NCI-H345 (cell line): ENCODE measurements around the gene GALNT18.

ENCODE experiments used
- DNase-seq: peaks from one replicate; lab custom pipeline; 2025; lab: John Stamatoyannopoulos, UW

Gene GALNT18

DNA sequence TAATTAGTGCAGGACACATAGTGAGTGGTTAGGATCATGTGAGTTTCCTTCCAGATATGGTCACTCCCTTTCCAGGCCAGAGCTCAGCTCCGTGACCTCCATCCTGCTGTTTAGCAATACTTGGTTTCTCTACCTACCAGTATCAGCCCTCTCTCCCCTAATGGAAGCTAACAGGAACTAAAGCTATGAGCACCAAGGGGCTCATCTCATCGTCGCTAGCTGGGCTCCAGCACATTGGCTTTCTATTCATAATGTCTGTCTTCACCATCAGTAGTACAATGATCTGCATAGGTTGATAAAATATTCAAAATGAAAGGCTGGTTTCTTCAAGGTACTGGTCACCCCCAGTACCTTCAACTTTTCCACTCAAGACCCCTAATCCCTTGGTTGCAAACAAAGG is 2.4 kb upstream of the GALNT18 start:
- DNase-seq, result no peak

DNA sequence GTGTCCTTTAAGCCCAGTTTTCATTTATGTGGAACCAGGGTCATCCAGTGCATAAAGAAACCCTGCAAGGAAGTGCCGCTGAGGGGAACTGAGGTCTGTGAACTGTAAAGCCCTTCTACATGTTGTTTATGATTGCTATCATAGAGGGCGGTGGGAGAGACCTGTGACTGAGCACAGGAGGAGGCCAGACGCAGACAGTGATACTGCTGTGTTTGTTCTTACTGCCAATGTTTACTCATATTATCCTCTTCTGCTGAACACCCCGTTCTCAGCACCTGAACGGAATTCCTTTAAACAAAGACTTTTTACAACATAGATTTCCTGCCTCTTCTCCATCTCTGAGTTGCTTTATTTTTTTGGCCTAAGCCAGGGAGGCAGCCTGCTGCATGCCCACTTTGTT is 967 bp upstream of the GALNT18 start:
- peak; percentile 47 for DNase-seq

DNA sequence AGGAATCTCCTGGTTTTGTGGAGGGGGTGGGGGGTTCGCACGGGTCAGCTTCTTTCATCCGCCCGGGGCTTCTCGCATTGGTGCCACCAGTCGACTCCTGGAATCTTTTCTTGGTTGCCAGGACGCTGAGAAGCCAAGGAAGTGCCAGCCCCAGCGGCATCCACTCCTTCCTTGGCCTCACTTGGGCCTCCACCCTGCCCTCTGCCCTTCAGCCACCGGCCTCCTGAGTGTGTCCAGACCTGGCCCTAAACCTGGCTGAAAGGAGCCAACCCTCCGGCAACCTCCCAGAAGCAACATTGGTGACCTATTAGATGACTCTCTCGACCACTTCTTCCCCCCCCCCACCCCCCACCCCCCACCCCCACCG is 518 bp upstream of the GALNT18 start:
- no peak for DNase-seq

DNA sequence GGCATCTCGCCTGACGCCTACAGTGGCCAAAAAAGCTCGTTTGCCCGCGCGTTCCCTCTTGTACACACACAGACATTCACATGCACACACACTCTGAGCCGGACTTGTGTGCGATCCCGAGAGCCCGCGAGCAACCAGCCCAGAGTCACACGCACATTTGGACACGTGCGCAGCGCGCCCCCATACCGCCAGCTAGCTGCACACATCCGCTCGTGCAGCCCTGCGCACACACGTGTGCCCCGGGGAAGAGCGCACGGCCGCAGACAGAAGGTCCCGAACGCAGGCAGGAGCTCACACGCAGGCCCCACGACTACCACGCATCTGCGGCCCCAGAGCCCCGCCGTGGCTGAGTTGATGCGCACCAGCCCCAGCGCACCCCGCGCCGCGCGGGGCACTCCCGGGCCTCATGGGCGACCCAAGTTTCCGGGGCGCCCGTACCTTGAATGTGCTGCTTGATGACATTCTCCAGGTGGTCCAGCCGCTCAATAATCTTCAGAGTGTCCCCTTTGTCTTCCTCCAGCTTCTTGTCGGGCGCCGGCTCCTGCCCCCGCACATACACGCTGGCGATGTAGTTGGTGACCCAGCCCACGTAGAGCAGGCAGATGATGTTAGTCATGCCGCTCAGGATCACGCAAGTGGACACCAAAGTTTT is 758 bp downstream of the GALNT18 start:
- peak; percentile 45 for DNase-seq

DNA sequence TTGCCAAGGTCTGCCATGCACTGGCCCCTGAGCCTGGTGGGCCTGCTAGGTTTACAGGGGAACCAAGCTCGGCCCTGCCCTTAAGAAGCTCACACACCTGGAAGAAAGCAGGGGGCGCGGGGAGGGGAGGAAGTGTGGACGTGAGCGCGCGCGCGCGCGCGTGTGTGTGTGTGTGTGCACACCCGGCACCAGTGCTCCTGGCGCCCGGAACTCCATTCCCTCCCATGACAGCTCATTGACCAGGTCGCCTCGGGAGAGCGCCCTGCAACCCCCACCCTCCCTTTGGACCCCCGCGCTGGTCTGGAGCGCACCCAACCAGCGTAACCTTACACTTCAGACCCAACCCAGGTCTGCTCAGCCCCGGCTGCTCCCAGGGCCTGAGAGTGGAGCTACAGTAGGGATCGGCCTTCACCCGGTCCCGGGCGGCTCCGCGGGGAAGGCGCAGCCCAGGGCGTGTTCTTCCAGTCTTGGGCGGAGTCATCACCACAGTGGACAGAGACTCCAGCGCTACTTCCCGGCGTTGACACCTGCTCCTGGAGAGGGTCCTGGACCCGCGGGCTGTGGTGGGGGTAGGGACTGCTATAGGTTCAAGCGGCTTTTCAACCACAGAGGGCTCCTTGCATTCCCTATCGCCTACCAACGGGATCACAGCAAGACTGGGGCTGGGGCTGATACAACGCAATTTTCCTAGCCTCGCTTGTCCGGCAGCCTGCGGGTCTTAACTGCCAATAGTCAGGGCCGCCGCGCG is 1.5 kb downstream of the GALNT18 start:
- peak; percentile 45 for DNase-seq

DNA sequence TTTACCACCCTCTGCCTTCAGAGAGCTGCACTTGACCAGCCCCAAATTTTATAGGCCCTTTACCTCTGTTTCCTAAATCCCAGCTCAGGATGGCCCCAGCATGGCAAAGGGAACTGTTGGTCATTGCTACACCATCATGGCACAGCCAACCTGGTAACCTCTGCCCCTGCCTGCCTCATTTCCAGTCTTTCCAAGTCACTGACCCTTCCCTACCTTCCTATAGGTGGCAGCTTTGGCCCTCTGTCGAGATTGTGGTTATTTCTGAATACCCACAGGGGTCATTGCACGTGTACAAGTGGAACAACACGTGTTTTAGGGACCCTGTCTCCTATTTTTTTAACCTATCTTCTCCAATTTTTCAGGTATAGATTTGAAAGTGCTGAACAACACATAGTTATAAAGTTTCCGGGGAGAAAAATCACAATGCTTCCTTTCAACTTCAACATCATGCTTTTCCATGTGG is 2.8 kb downstream of the GALNT18 start:
- DNase-seq, result no peak

DNA sequence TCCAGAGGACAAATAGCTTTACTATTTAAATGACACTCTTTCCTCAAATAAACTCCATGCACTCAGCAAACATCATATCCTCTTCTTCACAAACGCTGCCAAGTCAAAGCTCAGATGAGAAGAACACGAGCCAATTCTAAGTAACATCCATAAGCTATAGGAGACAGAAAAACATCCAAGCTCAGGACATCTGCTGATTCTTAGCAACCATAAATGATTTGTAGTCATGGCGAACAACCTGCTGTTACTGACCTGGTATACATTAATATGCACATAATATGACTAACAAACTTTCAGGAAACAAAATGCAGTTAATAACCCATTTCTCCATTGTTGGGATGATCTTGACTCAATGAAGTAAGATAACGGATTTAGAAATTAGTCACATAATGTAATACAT is 6.7 kb downstream of the GALNT18 start:
- no peak for DNase-seq

DNA sequence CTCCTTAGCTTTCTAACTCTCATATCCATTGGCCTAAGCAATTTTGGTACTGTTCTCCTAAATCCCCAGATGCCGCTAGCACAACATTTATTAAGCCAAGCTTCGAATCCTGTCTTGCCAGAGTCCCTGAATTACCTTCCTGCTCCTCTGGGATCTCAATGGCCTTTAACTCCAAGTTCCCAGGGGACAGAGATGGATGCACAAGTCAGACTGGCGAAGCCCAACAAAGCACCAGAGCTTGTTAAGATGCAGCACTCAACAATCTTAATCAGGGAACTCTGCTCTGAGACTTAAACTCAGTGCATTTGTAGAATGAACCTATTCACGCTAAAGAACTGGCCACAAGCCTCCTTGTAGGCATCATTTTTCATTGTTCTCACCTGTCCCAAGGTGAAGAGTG is 9.4 kb downstream of the GALNT18 start:
- no peak for DNase-seq

DNA sequence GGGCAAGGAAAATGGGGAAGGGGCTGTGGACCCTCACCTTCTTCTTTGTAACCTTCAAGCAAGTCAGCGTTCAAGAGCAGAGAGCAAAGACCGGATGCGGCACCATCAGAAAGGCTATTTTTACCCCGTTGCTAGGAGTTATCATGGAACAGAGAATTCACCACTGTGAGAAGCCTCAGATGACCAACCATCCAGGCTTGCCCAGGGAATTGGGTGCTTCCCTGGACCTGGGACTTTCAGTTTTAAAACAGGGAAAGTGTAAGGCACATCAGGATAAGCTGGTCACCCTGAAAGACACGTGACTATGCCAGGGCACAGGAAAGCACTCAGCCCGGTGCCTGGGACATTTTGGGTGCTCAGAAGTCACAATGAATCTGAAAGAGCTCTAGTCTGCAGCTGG is 10.4 kb downstream of the GALNT18 start:
- no peak for DNase-seq

DNA sequence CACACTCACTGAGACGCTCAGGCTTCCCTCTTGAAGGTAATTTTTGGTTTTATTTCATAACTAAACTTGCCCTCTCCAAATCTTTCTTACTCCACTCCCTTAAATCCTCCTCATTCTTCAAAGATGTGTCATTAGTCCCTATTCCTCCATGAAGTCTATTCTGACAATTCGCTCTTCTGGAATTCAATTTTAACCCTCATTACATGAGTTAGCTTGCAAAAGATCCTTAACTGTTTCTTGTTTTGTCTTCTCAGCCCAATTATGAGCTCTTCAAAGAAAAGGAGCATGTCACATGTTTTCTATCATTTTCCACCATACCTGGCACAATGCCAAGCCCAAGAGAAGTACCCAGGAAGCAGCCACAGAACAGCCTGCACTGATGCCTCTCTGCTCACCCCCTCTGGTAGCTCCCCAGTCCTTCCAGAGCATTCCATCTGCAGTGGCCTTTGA is 13.0 kb downstream of the GALNT18 start:
- DNase-seq, result peak; percentile 24

DNA sequence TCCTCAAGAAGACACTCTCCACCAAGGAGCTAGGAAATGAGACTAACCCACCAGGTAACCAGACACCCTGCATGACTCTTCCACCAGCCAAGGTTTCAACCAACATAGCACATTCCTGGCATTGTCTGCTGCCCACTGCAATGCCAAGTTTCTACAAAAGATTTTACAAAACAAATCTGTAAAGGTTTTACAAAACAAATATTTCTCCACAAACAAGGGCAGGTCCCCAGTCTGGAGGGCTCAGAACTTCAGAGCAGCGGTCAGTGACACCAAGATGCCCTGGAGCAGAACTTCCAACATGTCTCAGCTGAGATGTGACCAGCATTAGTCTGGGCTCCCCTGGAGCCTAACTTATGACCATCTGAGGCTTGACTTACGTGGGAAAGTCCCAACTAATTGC is 14.0 kb downstream of the GALNT18 start:
- DNase-seq, result no peak

DNA sequence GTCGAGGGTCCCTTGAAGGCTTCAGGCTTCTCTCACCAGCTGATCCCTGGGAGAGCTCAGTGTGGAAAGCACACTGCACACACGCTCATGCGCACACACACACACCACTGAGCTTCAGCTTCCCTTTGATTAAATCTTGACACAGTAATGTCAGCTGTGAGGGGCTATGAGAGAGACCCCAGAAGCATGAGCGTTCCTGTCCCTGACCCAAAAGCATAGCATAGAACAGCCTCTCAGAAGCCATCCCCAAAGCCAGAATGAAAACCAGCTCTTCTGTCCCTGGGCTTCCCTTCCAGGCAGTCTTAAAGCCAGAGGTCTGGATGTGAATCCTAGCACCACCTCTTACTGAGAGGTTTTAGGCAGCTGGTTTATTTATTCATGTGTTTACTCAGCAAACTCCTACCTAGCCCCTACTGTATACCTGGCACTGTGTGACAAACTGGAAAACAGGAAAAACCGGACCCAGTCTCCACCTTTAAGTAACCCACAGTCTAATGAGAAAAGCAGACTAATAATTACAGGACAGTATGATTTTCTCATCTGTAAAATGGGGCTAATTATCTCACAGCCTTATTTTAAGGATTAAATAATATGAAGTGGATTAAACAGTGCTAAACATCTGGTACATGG is 15.9 kb downstream of the GALNT18 start:
- peak; percentile 17 for DNase-seq

DNA sequence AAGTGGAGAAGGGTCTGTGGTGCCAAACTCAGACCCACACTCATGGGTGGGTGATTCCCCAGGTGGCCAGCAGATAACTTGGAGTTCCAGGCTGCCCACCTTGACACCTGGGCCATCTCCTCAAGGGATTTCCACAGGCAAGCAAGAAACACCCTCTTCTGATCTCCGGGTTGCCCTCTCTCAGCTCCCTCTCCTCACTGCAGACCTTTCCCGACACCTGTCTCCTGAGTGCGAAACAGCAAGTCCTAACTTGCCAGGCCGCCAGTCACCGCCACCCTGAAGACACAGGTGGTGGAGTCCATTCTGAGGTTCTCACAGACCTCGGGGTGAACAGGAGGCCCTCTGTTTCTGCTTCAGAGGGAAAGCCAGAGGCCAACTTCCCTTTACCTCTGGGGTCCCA is 16.6 kb downstream of the GALNT18 start:
- no peak for DNase-seq

DNA sequence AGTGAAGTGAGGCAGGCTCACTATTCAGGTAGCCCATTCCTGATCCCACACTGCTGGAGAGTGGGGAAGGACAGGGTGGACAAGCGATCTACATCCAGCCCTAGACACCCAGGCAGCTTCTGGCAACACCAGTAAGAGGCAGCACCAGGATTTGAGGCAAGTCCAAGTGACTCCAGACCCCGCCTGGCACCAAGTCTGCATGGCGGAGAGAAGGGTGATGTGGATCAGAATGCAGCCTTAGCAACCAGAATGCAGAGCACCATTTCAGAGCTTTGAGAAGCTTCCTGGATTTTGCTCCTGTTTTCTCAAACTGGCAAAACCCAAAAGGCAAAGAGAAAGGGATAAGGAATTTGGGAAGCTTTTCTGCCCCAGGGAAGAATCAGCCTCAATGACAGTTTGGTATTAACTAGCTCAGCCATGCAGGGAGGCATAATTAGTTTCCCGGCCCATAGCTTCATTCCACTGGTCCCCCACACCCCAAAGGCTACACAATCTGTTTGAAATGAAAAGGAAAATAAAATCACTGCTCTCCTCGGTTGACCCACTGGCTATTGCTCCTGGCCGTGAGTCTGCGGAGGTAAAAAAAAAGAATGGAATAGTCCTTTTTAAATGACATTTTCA is 17.3 kb downstream of the GALNT18 start:
- no peak for DNase-seq

DNA sequence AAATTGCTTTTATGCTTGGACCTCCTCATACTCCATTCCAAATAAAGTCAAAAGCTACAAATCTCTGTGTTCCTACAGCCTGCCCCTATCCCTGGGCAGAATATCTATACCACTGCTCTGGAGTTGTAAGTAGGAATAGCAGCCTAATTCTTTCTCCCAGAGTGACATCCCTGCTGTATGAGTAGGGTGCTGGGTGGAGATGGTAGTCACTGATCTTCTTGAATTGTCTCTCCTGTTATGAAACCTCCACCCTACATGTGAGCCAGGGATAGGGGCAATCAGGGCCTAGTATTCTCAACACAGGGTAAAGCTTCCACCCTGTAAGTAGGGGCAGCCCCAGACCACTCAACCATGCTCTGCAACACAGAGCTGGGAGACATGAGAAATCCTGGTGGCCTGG is 19.8 kb downstream of the GALNT18 start:
- DNase-seq, result no peak

DNA sequence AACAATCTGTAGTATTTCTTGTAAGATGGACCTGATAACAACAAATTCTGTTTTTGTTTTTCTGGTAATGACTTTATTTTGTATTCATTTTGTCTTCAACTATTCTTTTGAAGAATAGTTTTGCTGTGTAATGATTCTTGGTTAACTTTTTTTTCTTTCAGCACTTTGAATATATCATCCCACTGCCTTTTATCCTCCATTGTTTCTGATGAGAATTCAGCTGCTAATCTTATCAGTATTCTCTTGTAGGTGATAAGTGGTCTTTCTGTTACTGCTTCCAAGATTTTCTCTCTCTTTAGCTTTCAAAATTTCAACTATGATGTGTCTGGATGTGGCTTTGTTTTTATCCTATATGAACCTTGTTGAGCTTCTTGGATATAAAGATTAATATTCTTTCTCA is 21.5 kb downstream of the GALNT18 start:
- DNase-seq, result no peak

DNA sequence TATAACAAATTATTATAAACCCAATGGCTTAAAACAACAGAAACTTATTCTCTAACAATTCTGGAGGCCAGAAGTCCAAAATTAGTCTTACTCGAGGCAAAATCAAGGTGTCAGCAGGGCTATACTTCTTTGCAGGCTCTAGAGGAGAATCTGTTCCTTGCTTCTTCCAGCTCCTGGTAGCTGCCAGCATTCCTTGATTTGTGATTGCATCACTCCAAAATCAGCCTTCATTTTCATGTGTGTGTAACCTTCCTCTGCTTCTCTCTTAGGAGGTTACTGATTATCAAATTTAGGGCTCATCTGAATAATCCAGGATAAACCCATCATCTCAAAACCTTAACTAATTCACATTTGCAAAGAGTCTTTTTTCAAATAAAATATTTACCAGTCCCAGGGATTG is 23.6 kb downstream of the GALNT18 start:
- no peak for DNase-seq

DNA sequence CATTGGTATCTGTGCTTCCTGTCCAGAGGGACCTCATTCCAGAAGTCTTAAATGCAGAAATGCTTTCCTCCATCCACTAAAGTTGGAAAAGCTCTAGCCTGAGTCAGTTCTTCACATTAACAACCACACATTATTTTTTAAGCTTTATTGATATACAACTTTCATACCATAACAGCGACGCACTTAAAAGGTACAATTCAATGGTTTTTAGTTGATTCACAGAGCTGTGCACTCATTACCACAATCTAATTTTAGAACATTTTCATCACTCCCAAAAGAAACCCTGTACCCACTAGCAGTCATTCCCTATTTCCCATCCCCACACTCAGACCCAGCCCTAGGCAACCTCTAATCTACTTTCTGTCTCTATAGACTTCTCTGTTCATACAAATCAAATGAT is 27.6 kb downstream of the GALNT18 start:
- DNase-seq, result no peak

DNA sequence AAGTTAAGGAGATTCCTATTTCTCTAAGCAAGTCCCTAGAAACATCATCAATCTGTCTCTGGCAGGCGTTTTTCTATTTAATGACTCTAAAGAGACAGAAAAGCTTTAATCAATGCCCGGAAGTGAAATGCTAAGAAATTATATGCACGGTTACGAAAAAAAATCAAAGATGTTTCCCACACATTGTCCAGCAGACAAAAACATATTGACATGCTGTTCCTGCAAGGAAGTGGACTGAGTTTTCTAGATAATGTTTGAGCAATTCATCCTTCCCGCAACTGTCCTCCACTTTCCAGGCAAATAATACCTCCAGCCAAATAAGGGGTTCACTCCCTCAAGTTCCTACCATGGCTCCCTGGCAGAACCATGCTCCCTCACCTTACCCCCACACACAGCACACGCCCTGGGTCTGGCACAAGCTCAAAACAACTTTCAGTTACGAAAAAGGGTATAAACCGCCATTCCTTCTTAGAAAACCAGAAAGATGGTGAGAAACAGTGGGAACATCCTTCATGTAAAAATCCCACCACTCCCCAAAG is 29.6 kb downstream of the GALNT18 start:
- DNase-seq, result no peak

DNA sequence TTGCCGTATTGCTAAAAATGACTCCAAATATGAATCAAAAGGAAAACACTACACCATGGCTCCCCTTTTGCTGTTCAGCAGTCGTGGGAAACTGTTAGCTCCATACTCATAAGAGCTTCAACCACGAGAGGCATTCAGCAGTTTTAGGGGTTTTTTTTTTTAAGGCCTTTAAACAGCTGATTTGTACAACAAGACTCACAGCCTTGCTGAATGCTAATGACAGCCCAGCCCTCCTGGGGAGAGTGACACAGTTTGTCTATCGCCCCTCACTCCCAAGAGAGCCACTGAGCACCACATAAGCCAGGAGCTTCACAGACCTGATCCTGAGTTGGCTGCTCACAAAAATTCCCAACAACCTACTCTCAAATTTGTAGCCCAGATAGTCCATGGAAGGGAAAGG is 32.4 kb downstream of the GALNT18 start:
- no peak for DNase-seq

DNA sequence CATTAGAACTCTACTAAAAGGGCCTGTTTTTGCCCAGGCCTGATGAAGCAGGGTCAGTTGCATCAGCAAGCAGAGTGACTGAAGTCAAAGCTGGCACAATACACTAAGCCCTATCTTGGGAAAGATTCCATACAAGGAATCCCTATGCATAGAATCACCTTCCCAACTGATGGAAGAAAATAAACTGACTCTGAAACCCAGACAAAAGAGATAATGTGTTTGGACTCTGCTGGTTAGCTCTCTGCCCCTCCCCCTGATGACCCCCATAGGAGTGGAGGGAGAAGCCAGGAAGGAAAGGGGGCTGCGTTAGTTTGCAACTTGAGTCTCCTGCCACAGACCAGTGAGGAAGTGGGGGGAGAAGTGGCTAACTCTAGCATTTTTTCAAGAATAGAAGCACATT is 32.9 kb downstream of the GALNT18 start:
- DNase-seq, result no peak

DNA sequence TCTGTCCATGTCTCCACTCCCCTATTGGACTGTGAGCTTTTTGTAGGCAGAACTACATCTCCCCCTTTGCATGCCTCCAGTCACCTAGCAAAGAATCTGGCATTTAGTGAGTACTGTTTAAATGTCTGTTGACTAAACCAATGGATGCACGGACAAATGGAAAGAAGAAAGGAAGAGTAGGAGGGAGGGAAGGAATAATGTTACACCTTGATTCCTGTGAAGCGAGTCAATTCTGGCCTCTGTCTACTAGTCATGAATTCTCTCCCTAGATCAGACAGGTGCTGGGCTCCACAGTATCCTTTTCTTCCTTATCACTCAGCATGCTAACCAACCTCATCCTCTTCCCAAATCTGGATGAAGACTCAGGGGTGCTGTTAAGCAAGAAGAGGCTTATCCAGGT is 33.6 kb downstream of the GALNT18 start:
- no peak for DNase-seq

DNA sequence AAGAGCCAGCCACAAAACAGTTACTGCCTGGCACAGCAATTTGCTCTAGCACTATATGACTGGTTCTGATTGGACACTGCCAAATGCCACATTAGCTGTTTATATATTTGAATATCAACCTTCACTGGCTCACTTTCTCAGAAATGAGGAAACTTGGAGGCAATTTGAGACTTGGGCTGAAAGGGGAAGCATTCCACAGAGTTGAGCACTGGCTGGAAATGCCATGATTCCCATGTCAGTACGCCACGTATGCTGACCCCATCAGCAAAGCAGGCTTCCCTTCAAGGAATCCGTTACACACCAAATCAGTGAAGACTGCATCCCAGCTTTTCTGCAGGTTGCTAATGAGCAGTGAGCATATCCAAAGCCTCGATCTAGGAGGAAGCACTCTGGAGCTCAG is 34.7 kb downstream of the GALNT18 start:
- no peak for DNase-seq
